ENCODE results near the gene ILRUN. TPM values are rescaled to one million over a fixed set of nuclear protein-coding genes. Genes with fewer than 3 reads are reported as not detected.

Gene ILRUN
- total RNA-seq, 1 donor from 2014 or later, result 84.4 TPM

DNA sequence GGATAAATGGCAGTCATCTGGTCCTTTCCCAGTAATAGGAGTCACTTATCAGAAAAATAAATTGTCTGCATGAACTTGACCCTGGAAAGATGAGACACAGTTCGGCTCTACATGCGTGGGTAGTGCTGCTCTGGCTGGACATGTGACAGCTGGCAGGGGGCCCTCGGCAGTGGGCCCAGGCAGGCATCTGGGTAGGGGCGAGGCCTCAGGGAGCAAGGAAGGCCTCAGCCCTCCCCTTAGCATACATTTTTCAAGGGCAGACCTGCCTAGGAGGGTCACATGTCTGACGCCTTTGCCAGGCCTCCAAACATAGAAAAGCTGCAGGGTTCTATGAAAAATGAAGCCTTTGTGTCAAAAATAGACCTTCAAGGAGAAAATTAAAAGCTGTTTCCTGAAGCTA, 12.8 kb upstream of the ILRUN start:
- POLR2A ChIA-PET, result interaction anchor here (0.7 kb wide), 1 partner anchor 294 kb away, joined by 12 read pairs; no protein-coding TSS in a partner anchor
- TF ChIP-seq, protein P1, sequence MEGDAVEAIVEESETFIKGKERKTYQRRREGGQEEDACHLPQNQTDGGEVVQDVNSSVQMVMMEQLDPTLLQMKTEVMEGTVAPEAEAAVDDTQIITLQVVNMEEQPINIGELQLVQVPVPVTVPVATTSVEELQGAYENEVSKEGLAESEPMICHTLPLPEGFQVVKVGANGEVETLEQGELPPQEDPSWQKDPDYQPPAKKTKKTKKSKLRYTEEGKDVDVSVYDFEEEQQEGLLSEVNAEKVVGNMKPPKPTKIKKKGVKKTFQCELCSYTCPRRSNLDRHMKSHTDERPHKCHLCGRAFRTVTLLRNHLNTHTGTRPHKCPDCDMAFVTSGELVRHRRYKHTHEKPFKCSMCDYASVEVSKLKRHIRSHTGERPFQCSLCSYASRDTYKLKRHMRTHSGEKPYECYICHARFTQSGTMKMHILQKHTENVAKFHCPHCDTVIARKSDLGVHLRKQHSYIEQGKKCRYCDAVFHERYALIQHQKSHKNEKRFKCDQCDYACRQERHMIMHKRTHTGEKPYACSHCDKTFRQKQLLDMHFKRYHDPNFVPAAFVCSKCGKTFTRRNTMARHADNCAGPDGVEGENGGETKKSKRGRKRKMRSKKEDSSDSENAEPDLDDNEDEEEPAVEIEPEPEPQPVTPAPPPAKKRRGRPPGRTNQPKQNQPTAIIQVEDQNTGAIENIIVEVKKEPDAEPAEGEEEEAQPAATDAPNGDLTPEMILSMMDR (IDR thresholded peaks at IDR 0.05), result no peak
- Mint-ChIP-seq H3K4me3 (no peak overlapping the region), H3K27me3 (no peaks in the 10 kb centered on the region), H3K27ac (no peak overlapping the region), H3K9me3 (no peaks in the 10 kb centered on the region), H3K36me3 (ENCODE audit: low read depth) (no peaks in the 10 kb centered on the region), H3K4me1 (no peaks in the 10 kb centered on the region)
- DNase-seq, result no peak
- CTCF ChIA-PET, result no interaction called here
- intact Hi-C loops (cut with micrococcal nuclease), result no loop called here
- no peak for ATAC-seq (ENCODE audit: low read depth)

DNA sequence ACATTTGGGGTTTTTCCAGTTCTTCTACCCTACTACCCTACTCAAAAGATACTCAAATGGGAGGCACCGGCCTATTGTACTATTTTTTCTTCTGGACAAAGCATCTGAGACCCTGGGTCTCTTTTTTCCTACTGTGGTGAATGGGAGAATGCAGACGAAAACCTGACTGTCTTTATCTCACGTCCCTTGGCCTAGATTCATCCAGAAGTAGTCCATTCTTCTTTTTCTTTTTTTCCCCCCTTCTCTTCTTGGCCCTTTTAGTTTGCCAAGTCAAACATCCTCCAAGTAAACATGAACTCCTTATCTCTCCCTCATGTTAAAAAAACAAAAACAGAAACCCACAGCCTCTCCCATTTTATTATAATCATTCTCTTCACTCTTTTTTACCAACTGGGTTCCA, 8.7 kb upstream of the ILRUN start:
- ChIA-PET CTCF (no interaction called here), POLR2A (no interaction called here)
- Mint-ChIP-seq H3K27me3 (no peaks in the 10 kb centered on the region), H3K4me3 (no peak overlapping the region), H3K9me3 (no peaks in the 10 kb centered on the region), H3K27ac (no peak overlapping the region), H3K4me1 (no peaks in the 10 kb centered on the region), H3K36me3 (ENCODE audit: low read depth) (no peaks in the 10 kb centered on the region)
- TF ChIP-seq, protein P1 (IDR thresholded peaks at IDR 0.05), result no peak
- no peak for DNase-seq
- intact Hi-C loops (cut with micrococcal nuclease), result no loop called here
- no peak for ATAC-seq (ENCODE audit: low read depth)

DNA sequence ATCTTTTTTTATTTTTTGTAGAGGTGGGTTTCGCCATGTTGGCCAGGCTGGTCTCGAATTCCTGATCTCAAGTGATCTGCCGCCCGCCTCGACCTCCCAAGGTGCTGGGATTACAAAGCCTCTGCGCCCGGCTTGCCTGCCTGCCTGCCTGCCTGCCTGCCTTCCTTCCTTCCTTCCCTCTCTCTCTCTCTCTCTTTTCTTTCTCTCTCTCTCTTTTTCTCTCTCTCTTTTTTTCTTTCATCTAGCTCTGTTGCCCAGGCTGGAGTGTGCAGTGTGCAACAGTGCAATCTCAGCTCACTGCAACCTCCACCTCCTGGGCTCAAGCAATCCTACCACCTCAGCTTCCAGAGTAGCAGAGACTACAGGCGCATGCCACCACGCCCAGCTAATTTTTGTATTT, 4.6 kb upstream of the ILRUN start:
- POLR2A ChIA-PET, result interaction anchor here (0.6 kb wide), 1 partner anchor 28 kb away, joined by 3 read pairs; no protein-coding TSS in a partner anchor

DNA sequence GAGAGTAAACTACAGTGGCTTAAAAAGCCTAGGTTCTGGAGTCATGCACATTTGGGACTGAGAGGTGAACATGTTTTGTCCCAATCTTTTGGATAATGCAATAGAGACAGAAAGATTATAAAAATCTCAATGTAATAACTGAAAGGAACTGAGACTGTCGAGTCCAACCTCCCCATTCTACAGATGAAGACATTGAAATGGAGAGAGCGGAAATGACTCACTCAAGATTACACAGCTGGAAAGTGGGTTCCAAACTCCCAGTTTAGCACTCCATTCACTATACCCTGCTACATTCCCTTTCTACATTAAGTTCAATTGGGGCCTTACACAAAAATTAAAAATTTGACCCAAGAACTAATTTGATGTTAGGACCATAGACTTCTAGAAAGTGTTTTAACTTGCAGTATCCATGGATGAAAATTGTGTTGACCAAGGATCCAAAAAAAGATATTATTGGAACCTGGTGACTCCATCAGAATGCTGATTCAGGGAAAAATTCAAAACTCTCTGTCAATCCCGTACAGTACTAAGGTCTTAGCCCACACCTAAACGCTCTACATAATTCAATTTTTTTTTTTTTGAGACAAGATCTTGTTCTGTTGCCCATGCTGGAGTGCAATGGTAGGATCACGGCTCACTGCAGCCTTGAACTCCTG, 1.5 kb upstream of the ILRUN start:
- TF ChIP-seq, protein P1 (IDR thresholded peaks at IDR 0.05), result no peak
- no peaks in the 10 kb centered on the region for H3K9me3 Mint-ChIP-seq
- H3K27ac Mint-ChIP-seq, result peak overlapping the region; percentile 99
- peak overlapping the region; percentile 98 for H3K4me3 Mint-ChIP-seq
- no peak for DNase-seq
- H3K4me1 Mint-ChIP-seq, result peaks cover 38% of the 10 kb centered on the region
- peaks cover 16% of the 10 kb centered on the region for H3K36me3 Mint-ChIP-seq (ENCODE audit: low read depth)
- no peak for ATAC-seq (ENCODE audit: low read depth)
- intact Hi-C loops (cut with micrococcal nuclease), result loop anchor here (1.0 to 5.0 kb wide), 3 partner anchors 26 to 171 kb away; no protein-coding TSS in a partner anchor
- ChIA-PET POLR2A (interaction anchor here (2.9 kb wide), 1 partner anchor 26 kb away, joined by 32 read pairs; no protein-coding TSS in a partner anchor), CTCF (no interaction called here)
- no peaks in the 10 kb centered on the region for H3K27me3 Mint-ChIP-seq

More for the DNA sequence above, 4.6 kb upstream of the ILRUN start:
- ATAC-seq (ENCODE audit: low read depth) (no peak), DNase-seq (no peak)
- CTCF ChIA-PET, result no interaction called here
- Mint-ChIP-seq H3K4me1 (peaks cover 9% of the 10 kb centered on the region), H3K4me3 (no peak overlapping the region), H3K27ac (no peak overlapping the region), H3K27me3 (no peaks in the 10 kb centered on the region), H3K36me3 (ENCODE audit: low read depth) (peaks cover 4% of the 10 kb centered on the region), H3K9me3 (no peaks in the 10 kb centered on the region)
- TF ChIP-seq, protein P1 (IDR thresholded peaks at IDR 0.05), result no peak
- intact Hi-C loops (cut with micrococcal nuclease), result no loop called here

DNA sequence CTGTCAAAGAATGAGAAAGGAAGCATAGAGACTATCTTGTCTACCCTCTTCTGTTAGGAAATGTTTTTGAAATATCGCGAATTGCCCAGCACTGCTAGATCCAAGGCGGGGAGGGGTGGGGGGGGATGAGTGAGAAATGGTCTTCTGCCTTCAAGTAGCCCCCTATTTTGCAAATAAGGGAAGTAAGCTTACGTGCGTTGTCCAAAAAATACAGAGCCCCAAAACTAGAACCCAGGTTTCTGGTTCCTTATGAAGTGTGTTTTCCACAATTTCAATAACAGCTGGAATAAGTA, 923 bp upstream of the ILRUN start:
- ChIA-PET POLR2A (interaction anchor here (2.4 to 2.9 kb wide), 2 partner anchors 22 to 25 kb away, joined by 28 to 32 read pairs; no protein-coding TSS in a partner anchor), CTCF (interaction anchor here (1.6 kb wide), 1 partner anchor 57 kb away, joined by 4 read pairs; no protein-coding TSS in a partner anchor)
- TF ChIP-seq, protein P1 (IDR thresholded peaks at IDR 0.05), result no peak
- Mint-ChIP-seq H3K9me3 (no peaks in the 10 kb centered on the region), H3K36me3 (ENCODE audit: low read depth) (peaks cover 16% of the 10 kb centered on the region), H3K27ac (peak overlapping the region; percentile 99), H3K4me1 (peaks cover 41% of the 10 kb centered on the region), H3K4me3 (peak overlapping the region; percentile 98), H3K27me3 (no peaks in the 10 kb centered on the region)
- intact Hi-C loops (cut with micrococcal nuclease), result loop anchor here (1.0 to 5.0 kb wide), 3 partner anchors 25 to 171 kb away; no protein-coding TSS in a partner anchor
- ATAC-seq (ENCODE audit: low read depth), result no peak
- no peak for DNase-seq

All from activated B cell treated with CpG ODN at 0.5 μM for 24 hours (primary cell).